Right renal cortex interstitium (tissue), 3 donors: ENCODE measurements around the gene CDK2AP2. TPM values are rescaled to one million over a fixed set of nuclear protein-coding genes. Genes with fewer than 3 reads are reported as not detected.

ENCODE experiments used
- DNase-seq, 3 donors: peaks; one replicate each; pipeline ENCODE4 v3.0.0-alpha.2; 2013; ENCODE audit warnings: low read depth in 3 of 3, low spot score in 2 of 3
- polyA plus RNA-seq, 3 donors: library from polyadenylated mRNA; unstranded; fragments of 120-200 nt; gene quantifications; one replicate each; pipeline ENCODE4 v1.2.1, GENCODE V29; 2013; ENCODE audit not compliant: insufficient read length in 3 of 3

Gene CDK2AP2
- polyA plus RNA-seq, 3 donors, result 31.3 to 46.8 (median 36.5) TPM

GRCh38 chr11:67504005-67504949 lies 3.7 kb downstream of the CDK2AP2 start:
- no peak for DNase-seq

GRCh38 chr11:67503119-67504004 lies 4.6 kb downstream of the CDK2AP2 start:
- DNase-seq, result no peak

- no peak for DNase-seq
These were observed 5.5 kb downstream of the CDK2AP2 start for GRCh38 chr11:67502328-67502979.

GRCh38 chr11:67501854-67502253 lies 6.1 kb downstream of the CDK2AP2 start:
- DNase-seq, result no peak

GRCh38 chr11:67500831-67501715 lies 6.9 kb downstream of the CDK2AP2 start:
- no peak for DNase-seq

GRCh38 chr11:67500484-67500821 lies 7.5 kb downstream of the CDK2AP2 start:
- DNase-seq, result no peak

GRCh38 chr11:67499808-67500483 lies 8.0 kb downstream of the CDK2AP2 start:
- no peak for DNase-seq

GRCh38 chr11:67498544-67498972 lies 9.4 kb downstream of the CDK2AP2 start:
- DNase-seq, result no peak

- DNase-seq, result no peak
These were observed 10.2 kb downstream of the CDK2AP2 start for GRCh38 chr11:67497656-67498291.

- no peak for DNase-seq
These were observed 11.8 kb downstream of the CDK2AP2 start for GRCh38 chr11:67496113-67496512.

GRCh38 chr11:67495234-67496005 lies 12.5 kb downstream of the CDK2AP2 start:
- DNase-seq, result no peak

GRCh38 chr11:67494371-67495233 lies 13.4 kb downstream of the CDK2AP2 start:
- DNase-seq, result no peak

- DNase-seq, result no peak
These were observed 14.2 kb downstream of the CDK2AP2 start for GRCh38 chr11:67493548-67494370.

GRCh38 chr11:67492801-67493547 lies 15.0 kb downstream of the CDK2AP2 start:
- no peak for DNase-seq

GRCh38 chr11:67492069-67492727 lies 15.8 kb downstream of the CDK2AP2 start:
- DNase-seq, result no peak
